Ovary (tissue), 3 donors: ENCODE measurements around the gene WNK2.

Experiments
- CTCF ChIP-seq, 3 donors: fragments of 450-650 bp in 2 of 3; fragments of 200-600 bp in 1 of 3; IDR thresholded peaks; one replicate each; pipeline versions ENCODE4 v1.5.1 to v1.8.0; 2016 to 2022; ENCODE audit warnings: antibody characterized with exemption in 3 of 3, mild to moderate bottlenecking in 1 of 3
- EP300 ChIP-seq: sonication (generic); formaldehyde crosslinking; IDR thresholded peaks from one replicate; pipeline ENCODE4 v1.6.1; 2017; ENCODE audit warnings: antibody characterized with exemption
- POLR2A ChIP-seq: fragments of 450-650 bp; IDR thresholded peaks from one replicate; pipeline ENCODE4 v1.6.1; 2017; ENCODE audit warnings: antibody characterized with exemption, mild to moderate bottlenecking, moderate library complexity
- donor health status: DM: no; HTN: no; CAD: no.

- TF ChIP-seq CTCF (IDR thresholded peaks at IDR 0.05) (no peak), POLR2A (no peak), EP300 (no peak)
Measured at GRCh38 chr9:93136011-93136440, 47.9 kb upstream of the WNK2 start.
